Skeletal muscle satellite cell (primary cell): Measurements from ENCODE around the gene TTLL13. TPM values are rescaled to one million over a fixed set of nuclear protein-coding genes. Genes with fewer than 3 reads are reported as not detected.

Source experiments
- H3K27me3 ChIP-seq: 2 replicates; pipeline ENCODE4 v1.7.0; 2013; ENCODE audit warnings: low read length; ENCODE audit not compliant: control insufficient read depth, insufficient read depth
- H3K36me3 ChIP-seq: 2 replicates; pipeline ENCODE4 v1.7.0; 2013; ENCODE audit warnings: mild to moderate bottlenecking, control low read depth, low read length; ENCODE audit not compliant: insufficient read depth
- H3K4me1 ChIP-seq: 2 replicates; pipeline ENCODE4 v1.7.0; 2013; ENCODE audit warnings: low read length; ENCODE audit not compliant: control insufficient read depth, insufficient read depth
- H3K4me2 ChIP-seq: 2 replicates; pipeline ENCODE4 v1.7.0; 2013; ENCODE audit warnings: mild to moderate bottlenecking, low read length
- H3K4me3 ChIP-seq: 2 replicates; pipeline ENCODE4 v1.7.0; 2013; ENCODE audit warnings: low read length
- H3K9ac ChIP-seq: 2 replicates; pipeline ENCODE4 v1.7.0; 2013; ENCODE audit warnings: mild to moderate bottlenecking, low read depth, low read length, moderate library complexity
- H3K9me3 ChIP-seq: replicated peaks from 2 replicates; pipeline ENCODE4 v1.7.0; 2013; ENCODE audit warnings: mild to moderate bottlenecking, control low read depth, low read length
- total RNA-seq: library from RNA; depleted of rRNA; stranded (reverse); fragments of >200 nt; gene quantifications from 2 replicates; pipeline ENCODE4 v1.2.3, GENCODE V29; 2012; rRNA removed

TTLL13 gene
- not detected in 2 replicates for total RNA-seq

- Histone ChIP-seq H3K4me2 (peak within 1 kb of the TSS; percentile 100), H3K27me3 (no peaks in the 10 kb centered on the region), H3K9me3 (no peaks in the 10 kb centered on the region), H3K9ac (peak within 1 kb of the TSS; percentile 64), H3K4me3 (peak within 1 kb of the TSS; percentile 91), H3K36me3 (no peaks in the 10 kb centered on the region), H3K4me1 (peaks cover 4% of the 10 kb centered on the region)
Observed at GRCh38 chr15:90249203-90249863, at the start of gene TTLL13. Gene TTLL13, plus strand, starts transcription at chr15:90249556. Its CDS starts 1,075 bp downstream, at chr15:90250631.

- no peaks in the 10 kb centered on the region for H3K36me3 ChIP-seq
- H3K4me3 ChIP-seq, result peak overlapping the region; percentile 94
- peak overlapping the region; percentile 78 for H3K9ac ChIP-seq
- no peaks in the 10 kb centered on the region for H3K9me3 ChIP-seq
- H3K27me3 ChIP-seq, result peaks cover 6% of the 10 kb centered on the region
- H3K4me2 ChIP-seq, result peak overlapping the region; percentile 98
- H3K4me1 ChIP-seq, result peaks cover 26% of the 10 kb centered on the region
Observed at GRCh38 chr15:90200534-90201129, 48.7 kb upstream of the TTLL13 start.

GRCh38 chr15:90201130-90201943 is 48.0 kb upstream of the TTLL13 start, which contains the start of gene SEMA4B:
Gene SEMA4B, plus strand, starts transcription at chr15:90201330. Its CDS starts 249 bp downstream, at chr15:90201579.
- Histone ChIP-seq H3K9me3 (no peaks in the 10 kb centered on the region), H3K4me1 (peaks cover 26% of the 10 kb centered on the region), H3K9ac (peak within 1 kb of the TSS; percentile 78), H3K27me3 (peaks cover 6% of the 10 kb centered on the region), H3K4me3 (peak within 1 kb of the TSS; percentile 94), H3K36me3 (no peaks in the 10 kb centered on the region), H3K4me2 (peak within 1 kb of the TSS; percentile 98)

GRCh38 chr15:90201944-90202375 is 47.4 kb upstream of the TTLL13 start:
- peak overlapping the region; percentile 78 for H3K9ac ChIP-seq
- no peaks in the 10 kb centered on the region for H3K36me3 ChIP-seq
- H3K9me3 ChIP-seq, result no peaks in the 10 kb centered on the region

GRCh38 chr15:90202929-90203328 is 46.4 kb upstream of the TTLL13 start:
- peaks cover 26% of the 10 kb centered on the region for H3K4me1 ChIP-seq
- no peak overlapping the region for H3K4me3 ChIP-seq
- no peaks in the 10 kb centered on the region for H3K9me3 ChIP-seq
- H3K36me3 ChIP-seq, result no peaks in the 10 kb centered on the region
- H3K4me2 ChIP-seq, result peak overlapping the region; percentile 98
- H3K27me3 ChIP-seq, result peaks cover 6% of the 10 kb centered on the region
- no peak overlapping the region for H3K9ac ChIP-seq

More at GRCh38 chr15:90201944-90202375, 47.4 kb upstream of the TTLL13 start:
- H3K4me2 ChIP-seq, result peak overlapping the region; percentile 98
- H3K4me3 ChIP-seq, result peak overlapping the region; percentile 94
- peaks cover 6% of the 10 kb centered on the region for H3K27me3 ChIP-seq
- peaks cover 26% of the 10 kb centered on the region for H3K4me1 ChIP-seq

- H3K4me2 ChIP-seq, result peak overlapping the region; percentile 9
- H3K27me3 ChIP-seq, result peaks cover 6% of the 10 kb centered on the region
- H3K4me1 ChIP-seq, result peaks cover 22% of the 10 kb centered on the region
- no peaks in the 10 kb centered on the region for H3K9me3 ChIP-seq
- no peaks in the 10 kb centered on the region for H3K36me3 ChIP-seq
- no peak overlapping the region for H3K4me3 ChIP-seq
- no peak overlapping the region for H3K9ac ChIP-seq
Observed at GRCh38 chr15:90203473-90203872, 45.9 kb upstream of the TTLL13 start.

- Histone ChIP-seq H3K9me3 (no peaks in the 10 kb centered on the region), H3K27me3 (peaks cover 6% of the 10 kb centered on the region), H3K4me3 (no peak overlapping the region), H3K4me1 (peaks cover 21% of the 10 kb centered on the region), H3K9ac (no peak overlapping the region), H3K36me3 (no peaks in the 10 kb centered on the region), H3K4me2 (peak overlapping the region; percentile 9)
Observed at GRCh38 chr15:90203922-90204321, 45.4 kb upstream of the TTLL13 start.

- Histone ChIP-seq H3K4me2 (no peak overlapping the region), H3K9ac (no peak overlapping the region), H3K27me3 (peaks cover 6% of the 10 kb centered on the region), H3K36me3 (no peaks in the 10 kb centered on the region), H3K4me3 (no peak overlapping the region), H3K4me1 (peaks cover 21% of the 10 kb centered on the region), H3K9me3 (no peaks in the 10 kb centered on the region)
Observed at GRCh38 chr15:90205050-90205848, 44.1 kb upstream of the TTLL13 start.

GRCh38 chr15:90205886-90206285 is 43.5 kb upstream of the TTLL13 start:
- Histone ChIP-seq H3K4me3 (no peak overlapping the region), H3K4me1 (peaks cover 17% of the 10 kb centered on the region), H3K4me2 (no peak overlapping the region), H3K9ac (no peak overlapping the region), H3K27me3 (peaks cover 6% of the 10 kb centered on the region), H3K36me3 (no peaks in the 10 kb centered on the region), H3K9me3 (no peaks in the 10 kb centered on the region)

- Histone ChIP-seq H3K27me3 (peaks cover 6% of the 10 kb centered on the region), H3K9ac (no peak overlapping the region), H3K4me3 (no peak overlapping the region), H3K36me3 (no peaks in the 10 kb centered on the region), H3K9me3 (no peaks in the 10 kb centered on the region), H3K4me2 (no peak overlapping the region), H3K4me1 (peaks cover 25% of the 10 kb centered on the region)
Observed at GRCh38 chr15:90207252-90207651, 42.1 kb upstream of the TTLL13 start.

- Histone ChIP-seq H3K9ac (no peak overlapping the region), H3K9me3 (no peaks in the 10 kb centered on the region), H3K27me3 (no peaks in the 10 kb centered on the region), H3K36me3 (no peaks in the 10 kb centered on the region), H3K4me2 (no peak overlapping the region), H3K4me3 (no peak overlapping the region), H3K4me1 (peaks cover 22% of the 10 kb centered on the region)
Observed at GRCh38 chr15:90208356-90208755, 41.0 kb upstream of the TTLL13 start.
